Smooth muscle cell of the brain vasculature (primary cell): Measurements from ENCODE around the gene PRR16.

Experiments used
- DNase-seq: peaks from one replicate; pipeline ENCODE4 v3.0.0-alpha.2; 2012; ENCODE audit warnings: low read depth, low spot score

Gene PRR16

GRCh38 chr5:120730214-120730613, 266.1 kb downstream of the PRR16 start:
- DNase-seq: no peak

GRCh38 chr5:120734033-120734432, 269.9 kb downstream of the PRR16 start:
- peak; percentile 39 for DNase-seq

- DNase-seq: no peak
Measured at GRCh38 chr5:120735076-120735475, 271.0 kb downstream of the PRR16 start.
